ENCODE measurements around the gene LRRN3.

GRCh38 chr7:111067251-111067650 lies 23.7 kb upstream of the LRRN3 start:
- TF ChIP-seq CTCF (conservative IDR thresholded peaks at IDR 0.05; ENCODE audit: low read depth in 2 of 2) (no peak), POLR2AphosphoS5 (IDR thresholded peaks at IDR 0.05; ENCODE audit: low read depth) (no peak), EZH2 (IDR thresholded peaks at IDR 0.05; ENCODE audit: low read depth, unreplicated experiment) (no peak), REST (IDR thresholded peaks at IDR 0.05; ENCODE audit: unreplicated experiment) (no peak), JUNB (IDR thresholded peaks at IDR 0.05; ENCODE audit: unreplicated experiment) (no peak), EZH2phosphoT487 (IDR thresholded peaks at IDR 0.05; ENCODE audit: unreplicated experiment) (no peak), ZNF331 (CRISPR knock-in tag; IDR thresholded peaks at IDR 0.05; ENCODE audit: low read depth) (no peak)

Measured in GM23338 (cell line).